Stimulated activated CD4-positive, alpha-beta T cell treated with anti-CD3 and anti-CD28 coated beads, TNF-alpha, amount 100 ng/mL, for 4 hours (primary cell): Measurements from ENCODE around the gene IL1B.
"Not testable (repeated sequence)": the region's sequence is repeated elsewhere in the genome, so short reads cannot be mapped to it uniquely, and the experiment has no call there.

ENCODE experiments used
- DNase-seq, 3 experiments: peaks; one replicate each; pipeline ENCODE4 v3.0.0-alpha.2; 2020; ENCODE audit warnings: low read depth in 3 of 3

Gene IL1B

DNA sequence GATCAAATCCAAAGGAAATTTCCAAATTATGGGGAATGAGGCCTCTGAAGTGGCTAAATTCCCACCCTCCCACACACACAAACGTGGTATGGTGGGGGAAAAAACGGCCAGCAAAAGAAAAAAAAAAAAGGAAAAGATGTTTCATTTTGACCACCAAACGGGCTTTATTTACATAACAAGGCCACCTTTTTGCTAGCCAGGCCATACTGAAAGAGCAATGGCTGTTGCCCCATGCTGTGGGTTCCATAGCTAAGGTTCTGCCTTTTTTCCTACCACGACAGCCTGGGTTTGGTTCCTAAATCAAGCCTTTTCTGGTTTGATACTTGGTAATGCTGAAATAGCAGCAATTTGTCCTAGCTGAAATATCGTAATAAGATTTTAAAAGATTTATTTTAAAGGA is 14.0 kb upstream of the IL1B start:
- DNase-seq: no peak

DNA sequence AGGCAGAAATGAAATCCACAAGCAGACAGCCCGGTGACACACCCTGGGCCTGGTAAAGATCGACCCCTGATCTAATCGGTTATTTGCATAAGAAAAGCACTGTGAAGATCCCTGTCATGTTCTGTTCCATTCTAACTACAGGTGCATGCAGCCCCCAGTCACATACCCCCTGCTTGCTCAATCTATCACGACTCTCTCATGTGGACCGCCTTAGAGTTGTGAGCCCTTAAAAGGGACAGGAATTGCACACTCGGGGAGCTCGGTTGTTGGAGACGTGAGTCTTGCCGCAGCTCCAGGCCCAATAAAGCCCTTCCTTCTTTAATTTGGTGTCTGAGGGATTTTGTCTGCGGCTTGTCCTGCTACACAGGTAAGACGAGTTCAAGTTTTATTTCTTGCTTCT is 13.4 kb upstream of the IL1B start:
- DNase-seq: no peak

- no peak for DNase-seq
Observed at GRCh38 chr2:112848833-112849232, 12.3 kb upstream of the IL1B start.

DNA sequence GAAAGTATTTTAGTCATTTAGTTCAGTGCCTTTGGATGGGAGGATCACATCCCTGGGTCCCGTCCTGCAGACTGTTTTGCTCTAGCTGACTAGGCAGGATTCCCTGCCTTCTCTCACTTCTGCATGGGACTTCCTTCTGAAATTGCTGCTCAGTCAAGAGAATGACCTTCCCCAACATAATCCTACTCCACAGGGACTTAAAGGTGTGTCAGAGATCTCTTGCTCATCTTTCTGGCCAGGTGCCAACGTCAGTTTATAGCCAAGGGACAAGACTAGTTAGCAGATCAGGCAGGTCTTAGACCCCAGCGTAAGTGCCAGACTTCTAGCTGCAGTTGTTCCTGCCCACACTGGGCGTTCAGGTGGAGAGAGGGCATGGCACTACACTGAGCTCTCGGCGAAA is 9.5 kb upstream of the IL1B start:
- no peak for DNase-seq

DNA sequence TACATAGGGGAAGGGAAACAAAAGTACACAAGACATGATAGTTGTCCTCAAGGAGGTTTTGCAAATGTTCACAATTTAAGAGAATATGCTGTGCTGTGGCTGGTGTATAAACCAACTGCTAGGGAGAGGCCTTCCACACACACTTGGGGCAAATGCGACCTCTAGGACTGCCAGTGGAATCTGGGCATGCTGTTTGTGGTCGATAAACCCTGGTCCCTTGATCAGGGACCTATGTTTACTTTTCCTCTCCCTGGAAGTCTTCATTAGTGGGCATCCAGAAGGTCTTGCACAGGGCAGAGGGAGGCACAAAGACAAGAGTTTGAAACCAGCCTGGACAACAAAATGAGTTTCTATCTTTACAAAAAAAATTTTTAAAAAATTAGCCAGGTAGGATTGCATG is 7.3 kb upstream of the IL1B start:
- DNase-seq: no peak

- DNase-seq: no peak
Observed at GRCh38 chr2:112843288-112843687, 6.7 kb upstream of the IL1B start.

DNA sequence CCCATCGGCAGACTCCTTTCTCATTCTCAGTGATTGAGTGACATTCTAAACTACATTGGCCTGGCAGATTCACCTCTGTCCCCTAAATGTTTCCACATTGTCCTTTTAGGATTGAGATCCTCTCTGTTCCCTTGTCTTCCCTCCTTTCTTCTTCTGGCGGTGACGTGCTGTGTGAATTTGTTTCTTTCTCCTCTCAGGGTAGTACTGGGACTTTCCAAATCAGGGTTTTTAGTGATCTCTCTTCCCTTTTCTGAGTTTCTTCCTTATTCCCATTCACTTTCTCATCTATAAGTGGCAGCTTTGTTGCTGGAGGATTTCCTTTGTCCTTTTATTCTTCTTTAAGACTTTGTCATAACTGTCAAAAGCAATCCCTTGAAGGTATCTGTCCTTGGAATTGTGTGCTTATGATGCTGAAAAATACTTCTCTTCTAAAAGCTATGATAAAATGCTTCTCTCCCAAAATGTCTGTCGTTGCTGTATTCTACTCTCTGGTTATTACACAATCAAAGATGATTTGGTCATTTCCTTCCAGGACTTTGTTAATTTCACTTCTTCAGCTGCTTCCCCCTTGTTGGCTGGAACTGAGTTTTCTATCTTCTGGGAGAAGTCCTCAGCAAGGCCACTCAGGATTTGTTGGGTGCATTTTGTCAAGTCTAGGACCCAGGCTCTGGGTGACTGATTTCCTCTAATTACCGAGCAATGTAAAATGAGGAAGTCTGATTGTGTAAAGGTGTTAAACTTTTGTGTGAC is 4.9 kb upstream of the IL1B start:
- no peak for DNase-seq

GRCh38 chr2:112840068-112840445 is 3.5 kb upstream of the IL1B start:
- no peak for DNase-seq

- no peak for DNase-seq
Observed at GRCh38 chr2:112839407-112840067, 3.0 kb upstream of the IL1B start.

GRCh38 chr2:112836163-112836560 is 417 bp downstream of the IL1B start:
- no peak for DNase-seq

GRCh38 chr2:112835536-112836162 is 930 bp downstream of the IL1B start:
- no peak for DNase-seq

- DNase-seq: no peak
Observed at GRCh38 chr2:112835061-112835501, 1.5 kb downstream of the IL1B start.

GRCh38 chr2:112834396-112835037 is 2.1 kb downstream of the IL1B start:
- no peak for DNase-seq

GRCh38 chr2:112833976-112834375 is 2.6 kb downstream of the IL1B start:
- no peak for DNase-seq

- DNase-seq: not testable (repeated sequence)
Observed at GRCh38 chr2:112833639-112833931, 3.0 kb downstream of the IL1B start.

DNA sequence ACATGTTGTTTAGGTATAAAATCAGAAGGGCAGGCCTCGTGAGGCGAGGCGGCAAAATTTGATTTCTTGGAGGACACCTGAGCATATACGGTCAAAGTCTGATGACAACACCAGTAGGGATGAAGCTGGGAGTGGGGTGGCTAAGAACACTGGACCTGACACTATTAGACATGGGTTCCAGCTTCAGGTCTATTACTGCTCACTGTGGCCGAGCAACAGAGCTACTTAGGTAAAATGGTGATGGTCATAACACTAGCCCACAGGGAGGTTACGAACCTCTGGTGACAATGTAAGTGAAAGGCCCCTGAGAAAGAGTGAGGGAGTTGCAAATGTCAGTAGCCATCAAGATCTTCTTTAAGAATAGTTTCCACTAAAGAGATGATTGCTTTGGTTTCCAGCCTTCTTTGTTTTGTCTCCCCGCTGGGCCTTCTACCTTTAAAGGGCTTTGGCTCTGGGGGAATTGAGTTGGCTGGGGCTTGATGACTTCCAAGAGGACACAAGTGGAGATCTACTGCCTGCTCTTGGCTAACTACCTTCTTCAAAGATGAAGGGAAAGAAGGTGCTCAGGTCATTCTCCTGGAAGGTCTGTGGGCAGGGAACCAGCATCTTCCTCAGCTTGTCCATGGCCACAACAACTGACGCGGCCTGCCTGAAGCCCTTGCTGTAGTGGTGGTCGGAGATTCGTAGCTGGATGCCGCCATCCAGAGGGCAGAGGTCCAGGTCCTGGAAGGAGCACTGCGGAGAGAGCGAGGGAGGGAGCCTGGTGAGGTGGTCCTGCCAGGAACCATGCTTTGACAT is 3.5 kb downstream of the IL1B start:
- no peak for DNase-seq

DNA sequence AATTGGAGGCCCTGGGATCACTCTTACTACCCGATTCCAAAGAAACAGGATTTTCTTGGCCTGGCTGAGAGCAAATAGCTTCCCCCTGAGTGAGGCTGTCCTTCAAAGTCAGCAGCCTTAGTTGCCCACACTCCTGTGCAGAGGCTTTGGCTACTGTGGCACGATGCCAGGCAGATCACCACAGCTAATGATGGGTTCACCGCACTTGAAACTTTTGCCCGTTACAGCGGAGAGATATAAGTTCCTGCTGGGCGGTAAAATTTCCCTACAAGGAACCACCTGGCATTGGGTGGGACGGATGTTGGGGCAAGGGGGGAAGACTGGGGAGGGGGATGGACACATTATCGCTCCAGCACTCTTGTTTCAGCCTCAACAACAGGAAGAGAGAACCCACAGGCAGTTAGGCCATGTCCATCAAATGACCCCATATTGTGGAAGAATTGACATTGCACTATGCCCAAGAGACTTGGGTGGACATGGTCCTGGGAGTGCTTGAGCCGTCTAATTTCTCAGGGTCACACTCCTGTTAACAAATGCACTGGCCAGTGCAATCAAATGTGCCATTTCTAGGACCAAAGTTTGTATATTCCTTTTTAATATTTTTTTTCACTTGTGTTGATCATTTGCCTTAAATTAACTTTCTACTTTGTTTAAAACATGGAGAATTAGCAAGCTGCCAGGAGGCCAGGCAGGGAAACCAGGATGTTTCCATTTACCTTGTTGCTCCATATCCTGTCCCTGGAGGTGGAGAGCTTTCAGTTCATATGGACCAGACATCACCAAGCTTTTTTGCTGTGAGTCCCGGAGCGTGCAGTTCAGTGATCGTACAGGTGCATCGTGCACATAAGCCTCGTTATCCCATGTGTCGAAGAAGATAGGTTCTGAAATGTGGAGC is 4.4 kb downstream of the IL1B start:
- no peak for DNase-seq

GRCh38 chr2:112831513-112831845 is 5.1 kb downstream of the IL1B start:
- DNase-seq: no peak

DNA sequence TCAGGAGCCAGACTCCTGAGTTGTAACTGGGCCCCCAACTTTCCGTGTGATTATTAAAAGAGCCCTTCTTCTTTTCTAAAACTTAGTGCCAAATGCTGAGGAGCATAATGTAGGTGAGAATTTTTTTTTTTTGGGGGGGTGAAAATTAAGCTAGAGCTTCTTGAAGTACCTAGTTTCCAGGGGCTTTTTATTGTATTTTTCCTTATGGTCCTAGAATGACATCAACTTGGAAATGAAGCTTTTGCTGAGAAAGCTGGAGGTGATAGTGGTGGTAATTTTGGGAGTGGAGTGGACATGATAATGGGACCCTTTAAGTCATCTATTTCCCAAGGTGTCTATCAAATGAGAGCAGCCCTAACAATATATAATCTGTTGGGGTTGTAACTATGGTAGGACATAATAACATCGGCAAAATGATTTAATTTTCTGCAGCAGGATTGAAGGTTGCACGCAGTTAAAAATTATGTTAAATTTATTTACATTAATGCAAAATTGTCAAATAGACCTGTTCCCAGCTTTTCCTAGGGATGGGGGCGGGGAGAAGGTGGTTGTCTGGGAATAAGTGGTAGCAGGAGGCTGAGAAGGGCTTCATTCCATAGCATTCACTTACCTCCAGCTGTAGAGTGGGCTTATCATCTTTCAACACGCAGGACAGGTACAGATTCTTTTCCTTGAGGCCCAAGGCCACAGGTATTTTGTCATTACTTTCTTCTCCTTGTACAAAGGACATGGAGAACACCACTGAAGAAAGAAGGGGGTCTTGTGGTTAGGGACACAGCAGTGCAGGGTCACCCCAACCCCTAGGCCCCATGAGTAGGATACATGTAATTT is 5.7 kb downstream of the IL1B start:
- DNase-seq: no peak
